T-helper 1 cell treated with Interleukin-12 subunit alpha and Interleukin-12 subunit beta and Interleukin-4 antibody, amounts not matched to agents 30 μg/mL and 1 μg/mL, for 36 hours (primary cell): ENCODE measurements around the gene EEF2K.

Source experiments
- H3K27ac Mint-ChIP-seq: one replicate; pipeline ENCODE4 v1.8.0; 2021; ENCODE audit warnings: mild to moderate bottlenecking, mixed read lengths
- H3K27me3 Mint-ChIP-seq: one replicate; pipeline ENCODE4 v1.8.0; 2021; ENCODE audit warnings: low read depth, mixed read lengths
- H3K36me3 Mint-ChIP-seq: one replicate; pipeline ENCODE4 v1.8.0; 2021; ENCODE audit warnings: low read depth, mixed read lengths
- H3K4me1 Mint-ChIP-seq: one replicate; pipeline ENCODE4 v1.8.0; 2021; ENCODE audit warnings: low read depth, mixed read lengths
- H3K4me3 Mint-ChIP-seq: one replicate; pipeline ENCODE4 v1.8.0; 2021; ENCODE audit warnings: mild to moderate bottlenecking, moderate library complexity, mixed read lengths
- H3K9me3 Mint-ChIP-seq: one replicate; pipeline ENCODE4 v1.8.0; 2021; ENCODE audit warnings: mixed read lengths

Gene EEF2K

GRCh38 chr16:22183901-22184614, 22.0 kb upstream of the EEF2K start:
- H3K36me3 Mint-ChIP-seq, result no peaks in the 10 kb centered on the region
- H3K9me3 Mint-ChIP-seq, result no peaks in the 10 kb centered on the region
- no peak overlapping the region for H3K27ac Mint-ChIP-seq
- no peak overlapping the region for H3K4me3 Mint-ChIP-seq
- H3K27me3 Mint-ChIP-seq, result no peaks in the 10 kb centered on the region
- H3K4me1 Mint-ChIP-seq, result peaks cover 10% of the 10 kb centered on the region

GRCh38 chr16:22184615-22184968, 21.5 kb upstream of the EEF2K start:
- no peaks in the 10 kb centered on the region for H3K36me3 Mint-ChIP-seq
- H3K4me1 Mint-ChIP-seq, result peaks cover 16% of the 10 kb centered on the region
- no peaks in the 10 kb centered on the region for H3K27me3 Mint-ChIP-seq
- no peak overlapping the region for H3K27ac Mint-ChIP-seq
- no peak overlapping the region for H3K4me3 Mint-ChIP-seq
- no peaks in the 10 kb centered on the region for H3K9me3 Mint-ChIP-seq

- H3K27me3 Mint-ChIP-seq, result no peaks in the 10 kb centered on the region
- no peak overlapping the region for H3K4me3 Mint-ChIP-seq
- H3K9me3 Mint-ChIP-seq, result no peaks in the 10 kb centered on the region
- no peaks in the 10 kb centered on the region for H3K36me3 Mint-ChIP-seq
- no peak overlapping the region for H3K27ac Mint-ChIP-seq
- H3K4me1 Mint-ChIP-seq, result peaks cover 17% of the 10 kb centered on the region
Observed at GRCh38 chr16:22186517-22186916, 19.6 kb upstream of the EEF2K start.

- no peaks in the 10 kb centered on the region for H3K27me3 Mint-ChIP-seq
- no peaks in the 10 kb centered on the region for H3K36me3 Mint-ChIP-seq
Observed at GRCh38 chr16:22188267-22188594, 17.8 kb upstream of the EEF2K start.

GRCh38 chr16:22188595-22189442, 17.3 kb upstream of the EEF2K start:
- H3K4me3 Mint-ChIP-seq, result peak overlapping the region; percentile 90
- H3K4me1 Mint-ChIP-seq, result peaks cover 36% of the 10 kb centered on the region
- H3K27me3 Mint-ChIP-seq, result no peaks in the 10 kb centered on the region
- H3K9me3 Mint-ChIP-seq, result peaks cover 1% of the 10 kb centered on the region
- peak overlapping the region; percentile 97 for H3K27ac Mint-ChIP-seq
- peaks cover 5% of the 10 kb centered on the region for H3K36me3 Mint-ChIP-seq

More at GRCh38 chr16:22188267-22188594, 17.8 kb upstream of the EEF2K start:
- H3K27ac Mint-ChIP-seq, result peak overlapping the region; percentile 97
- no peak overlapping the region for H3K4me3 Mint-ChIP-seq
- peaks cover 30% of the 10 kb centered on the region for H3K4me1 Mint-ChIP-seq
- no peaks in the 10 kb centered on the region for H3K9me3 Mint-ChIP-seq

GRCh38 chr16:22189473-22190080, 16.5 kb upstream of the EEF2K start:
- H3K4me3 Mint-ChIP-seq, result peak overlapping the region; percentile 90
- peaks cover 41% of the 10 kb centered on the region for H3K4me1 Mint-ChIP-seq
- H3K27me3 Mint-ChIP-seq, result no peaks in the 10 kb centered on the region
- H3K36me3 Mint-ChIP-seq, result peaks cover 8% of the 10 kb centered on the region
- peak overlapping the region; percentile 97 for H3K27ac Mint-ChIP-seq
- peaks cover 4% of the 10 kb centered on the region for H3K9me3 Mint-ChIP-seq

- peak overlapping the region; percentile 97 for H3K27ac Mint-ChIP-seq
- H3K9me3 Mint-ChIP-seq, result peaks cover 4% of the 10 kb centered on the region
- peaks cover 10% of the 10 kb centered on the region for H3K36me3 Mint-ChIP-seq
- peak overlapping the region; percentile 90 for H3K4me3 Mint-ChIP-seq
- peaks cover 48% of the 10 kb centered on the region for H3K4me1 Mint-ChIP-seq
- no peaks in the 10 kb centered on the region for H3K27me3 Mint-ChIP-seq
Observed at GRCh38 chr16:22190081-22190775, 15.8 kb upstream of the EEF2K start.

GRCh38 chr16:22190776-22191531, 15.1 kb upstream of the EEF2K start:
- no peaks in the 10 kb centered on the region for H3K27me3 Mint-ChIP-seq
- peaks cover 53% of the 10 kb centered on the region for H3K4me1 Mint-ChIP-seq
- H3K4me3 Mint-ChIP-seq, result peak overlapping the region; percentile 90
- H3K9me3 Mint-ChIP-seq, result peaks cover 4% of the 10 kb centered on the region
- H3K27ac Mint-ChIP-seq, result peak overlapping the region; percentile 97
- H3K36me3 Mint-ChIP-seq, result peaks cover 10% of the 10 kb centered on the region

GRCh38 chr16:22191532-22192260, 14.4 kb upstream of the EEF2K start:
- peaks cover 4% of the 10 kb centered on the region for H3K9me3 Mint-ChIP-seq
- peaks cover 10% of the 10 kb centered on the region for H3K36me3 Mint-ChIP-seq
- H3K4me1 Mint-ChIP-seq, result peaks cover 56% of the 10 kb centered on the region
- peak overlapping the region; percentile 90 for H3K4me3 Mint-ChIP-seq
- peak overlapping the region; percentile 97 for H3K27ac Mint-ChIP-seq
- H3K27me3 Mint-ChIP-seq, result no peaks in the 10 kb centered on the region

- Mint-ChIP-seq H3K27ac (peak overlapping the region; percentile 97), H3K36me3 (peaks cover 10% of the 10 kb centered on the region), H3K27me3 (no peaks in the 10 kb centered on the region), H3K4me3 (peak overlapping the region; percentile 90), H3K9me3 (peaks cover 4% of the 10 kb centered on the region), H3K4me1 (peaks cover 58% of the 10 kb centered on the region)
Observed at GRCh38 chr16:22192261-22193062, 13.6 kb upstream of the EEF2K start.

- Mint-ChIP-seq H3K27me3 (no peaks in the 10 kb centered on the region), H3K4me3 (no peak overlapping the region), H3K9me3 (peaks cover 4% of the 10 kb centered on the region), H3K4me1 (peaks cover 57% of the 10 kb centered on the region), H3K36me3 (peaks cover 10% of the 10 kb centered on the region), H3K27ac (peak overlapping the region; percentile 97)
Observed at GRCh38 chr16:22193063-22193411, 13.0 kb upstream of the EEF2K start.

- Mint-ChIP-seq H3K27me3 (no peaks in the 10 kb centered on the region), H3K4me1 (peaks cover 47% of the 10 kb centered on the region)
Observed at GRCh38 chr16:22194707-22195444, 11.2 kb upstream of the EEF2K start.

More at GRCh38 chr16:22194707-22195444, 11.2 kb upstream of the EEF2K start:
- Mint-ChIP-seq H3K36me3 (peaks cover 10% of the 10 kb centered on the region), H3K27ac (peak overlapping the region; percentile 95), H3K9me3 (peaks cover 4% of the 10 kb centered on the region), H3K4me3 (peak overlapping the region; percentile 80)
